A673 (cell line): ENCODE data around the gene TTC21A. TPM values are rescaled to one million over a fixed set of nuclear protein-coding genes. Genes with fewer than 3 reads are reported as not detected.

Experiments
- BruUV-seq: library from RNA; stranded (reverse); fragments of 400-500 nt; replicated peaks from 2 replicates; lab custom pipeline; 2021; lab: Mats Ljungman, UMichigan
- CTCF ChIA-PET: fragments of 300-600 bp; sonication (Branson Sonifier 250); formaldehyde crosslinking; loops from one replicate; lab custom pipeline; 2022; ENCODE audit warnings: antibody characterized with exemption; lab: Charles Lee
- POLR2A ChIA-PET: fragments of 300-600 bp; sonication (Branson Sonifier 250); formaldehyde crosslinking; loops from one replicate; lab custom pipeline; 2022; ENCODE audit warnings: antibody characterized with exemption; ENCODE audit not compliant: low non-redundant PET; lab: Charles Lee
- DNase-seq: peaks from one replicate; pipeline ENCODE4 v3.0.0-alpha.2; 2015; ENCODE audit warnings: low spot score
- H3K27ac ChIP-seq: fragments of 200-600 bp; sonication (generic); 2 replicates; pipeline ENCODE4 v1.5.1; 2016; ENCODE audit warnings: mixed run types, low read depth, mild to moderate bottlenecking, mixed read lengths, antibody characterized with exemption, low read length; ENCODE audit not compliant: poor library complexity, severe bottlenecking
- H3K27me3 ChIP-seq: fragments of 200-600 bp; sonication (generic); replicated peaks from 2 replicates; pipeline ENCODE4 v1.6.1; 2017; ENCODE audit warnings: mixed run types, low read depth, mild to moderate bottlenecking, mixed read lengths, antibody characterized with exemption, low read length; ENCODE audit not compliant: insufficient read depth, poor library complexity
- H3K36me3 ChIP-seq: fragments of 200-600 bp; sonication (generic); 2 replicates; pipeline ENCODE4 v1.6.1; 2016; ENCODE audit warnings: mixed run types, mild to moderate bottlenecking, mixed read lengths, antibody characterized with exemption, low read length; ENCODE audit not compliant: insufficient read depth, poor library complexity, severe bottlenecking
- H3K4me1 ChIP-seq: fragments of 200-600 bp; sonication (generic); 2 replicates; pipeline ENCODE4 v1.6.1; 2017; ENCODE audit warnings: mixed run types, mild to moderate bottlenecking, mixed read lengths, antibody characterized with exemption, low read length; ENCODE audit not compliant: insufficient read depth, poor library complexity, severe bottlenecking
- H3K4me3 ChIP-seq: fragments of 200-600 bp; sonication (generic); 2 replicates; pipeline ENCODE4 v1.5.1; 2016; ENCODE audit warnings: low read depth, mixed run types, mild to moderate bottlenecking, mixed read lengths, low read length; ENCODE audit not compliant: poor library complexity, severe bottlenecking
- H3K9me3 ChIP-seq: fragments of 200-600 bp; sonication (generic); 2 replicates; pipeline ENCODE4 v1.6.1; 2016; ENCODE audit warnings: mixed run types, low read depth, mild to moderate bottlenecking, mixed read lengths, antibody characterized with exemption, low read length; ENCODE audit not compliant: poor library complexity, severe bottlenecking
- EZH2 ChIP-seq: fragments of 200-600 bp; sonication (generic); IDR thresholded peaks from 2 replicates; pipeline ENCODE4 v1.6.1; 2017; ENCODE audit warnings: borderline replicate concordance, low read depth, mild to moderate bottlenecking, mixed read lengths, antibody characterized with exemption, low read length; ENCODE audit not compliant: poor library complexity, severe bottlenecking
- intact Hi-C: fragments of 100-400 bp; cut with micrococcal nuclease; formaldehyde crosslinking; loops from one replicate; pipeline ENCODE4 v1.10.0; 2022; ENCODE audit not compliant: unreplicated experiment
- total RNA-seq: library from RNA; stranded (reverse); gene quantifications from 2 replicates; pipeline ENCODE4 v1.2.3, GENCODE V29; 2021
- TF ChIP-seq, protein P1 (sequence below): fragments of 300-800, 200-600 bp; sonication (generic); conservative IDR thresholded peaks from 2 replicates; pipeline ENCODE4 v1.5.1; 2017; ENCODE audit warnings: low read depth, mild to moderate bottlenecking, antibody characterized with exemption, low read length, moderate library complexity, mixed read lengths

The TTC21A gene
- total RNA-seq, 1 experiment from 2014 or later = 1.4 TPM

DNA sequence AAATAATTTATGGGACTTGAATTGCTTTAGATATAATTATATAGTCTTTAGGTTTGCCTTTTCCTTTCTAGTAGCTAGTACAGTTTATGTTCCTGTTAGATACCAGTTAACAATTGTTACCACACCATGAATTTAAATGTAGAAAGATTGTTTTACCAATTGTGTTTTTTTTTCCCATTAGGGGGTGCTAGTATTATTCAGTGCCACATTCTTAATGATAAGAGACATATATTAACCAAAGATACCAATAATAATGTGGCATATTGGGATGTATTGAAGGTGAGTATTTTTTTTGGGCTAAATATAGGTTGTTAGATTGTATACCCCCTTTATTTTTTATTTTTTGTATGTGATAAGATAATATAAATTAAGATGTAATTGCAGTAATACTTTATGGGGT, 27.9 kb upstream of the TTC21A start:
- TF ChIP-seq, protein P1, sequence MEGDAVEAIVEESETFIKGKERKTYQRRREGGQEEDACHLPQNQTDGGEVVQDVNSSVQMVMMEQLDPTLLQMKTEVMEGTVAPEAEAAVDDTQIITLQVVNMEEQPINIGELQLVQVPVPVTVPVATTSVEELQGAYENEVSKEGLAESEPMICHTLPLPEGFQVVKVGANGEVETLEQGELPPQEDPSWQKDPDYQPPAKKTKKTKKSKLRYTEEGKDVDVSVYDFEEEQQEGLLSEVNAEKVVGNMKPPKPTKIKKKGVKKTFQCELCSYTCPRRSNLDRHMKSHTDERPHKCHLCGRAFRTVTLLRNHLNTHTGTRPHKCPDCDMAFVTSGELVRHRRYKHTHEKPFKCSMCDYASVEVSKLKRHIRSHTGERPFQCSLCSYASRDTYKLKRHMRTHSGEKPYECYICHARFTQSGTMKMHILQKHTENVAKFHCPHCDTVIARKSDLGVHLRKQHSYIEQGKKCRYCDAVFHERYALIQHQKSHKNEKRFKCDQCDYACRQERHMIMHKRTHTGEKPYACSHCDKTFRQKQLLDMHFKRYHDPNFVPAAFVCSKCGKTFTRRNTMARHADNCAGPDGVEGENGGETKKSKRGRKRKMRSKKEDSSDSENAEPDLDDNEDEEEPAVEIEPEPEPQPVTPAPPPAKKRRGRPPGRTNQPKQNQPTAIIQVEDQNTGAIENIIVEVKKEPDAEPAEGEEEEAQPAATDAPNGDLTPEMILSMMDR = no peak
- no peak for TF ChIP-seq EZH2
- H3K4me1 ChIP-seq = no peaks in the 10 kb centered on the region
- no peaks in the 10 kb centered on the region for H3K36me3 ChIP-seq
- H3K27ac ChIP-seq = no peak overlapping the region
- no peak overlapping the region for H3K4me3 ChIP-seq
- BruUV-seq = no TSS peak
- intact Hi-C loops = no loop called here
- DNase-seq = no peak
- H3K9me3 ChIP-seq = no peaks in the 10 kb centered on the region
- ChIA-PET POLR2A (no interaction called here), CTCF (no interaction called here)
- no peaks in the 10 kb centered on the region for H3K27me3 ChIP-seq

DNA sequence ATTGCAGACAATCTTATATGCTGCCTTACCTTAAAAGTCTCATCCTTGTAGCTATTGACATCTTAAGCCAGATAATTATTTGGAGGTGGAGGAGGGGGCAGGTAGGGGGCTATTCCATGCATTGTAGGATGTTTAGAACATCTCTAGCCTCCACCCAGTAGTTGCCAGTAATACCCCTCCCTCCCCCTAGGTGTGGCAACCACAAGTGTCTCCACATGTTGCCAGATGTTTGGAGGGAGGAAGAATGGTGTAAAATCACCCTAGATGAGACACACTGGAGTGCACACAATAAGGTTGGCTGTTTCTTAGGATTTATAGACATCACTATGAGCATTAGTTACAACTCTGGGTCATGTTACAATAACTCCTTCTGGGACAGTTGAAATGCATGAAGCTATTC, 27.5 kb upstream of the TTC21A start:
- CTCF ChIA-PET = no interaction called here
- TF ChIP-seq, protein P1 = no peak
- TF ChIP-seq EZH2 = no peak
- intact Hi-C loops = no loop called here
- no TSS peak for BruUV-seq
- Histone ChIP-seq H3K36me3 (no peaks in the 10 kb centered on the region), H3K9me3 (no peaks in the 10 kb centered on the region), H3K4me3 (no peak overlapping the region), H3K27ac (no peak overlapping the region), H3K4me1 (no peaks in the 10 kb centered on the region), H3K27me3 (no peaks in the 10 kb centered on the region)
- POLR2A ChIA-PET = no interaction called here
- no peak for DNase-seq

DNA sequence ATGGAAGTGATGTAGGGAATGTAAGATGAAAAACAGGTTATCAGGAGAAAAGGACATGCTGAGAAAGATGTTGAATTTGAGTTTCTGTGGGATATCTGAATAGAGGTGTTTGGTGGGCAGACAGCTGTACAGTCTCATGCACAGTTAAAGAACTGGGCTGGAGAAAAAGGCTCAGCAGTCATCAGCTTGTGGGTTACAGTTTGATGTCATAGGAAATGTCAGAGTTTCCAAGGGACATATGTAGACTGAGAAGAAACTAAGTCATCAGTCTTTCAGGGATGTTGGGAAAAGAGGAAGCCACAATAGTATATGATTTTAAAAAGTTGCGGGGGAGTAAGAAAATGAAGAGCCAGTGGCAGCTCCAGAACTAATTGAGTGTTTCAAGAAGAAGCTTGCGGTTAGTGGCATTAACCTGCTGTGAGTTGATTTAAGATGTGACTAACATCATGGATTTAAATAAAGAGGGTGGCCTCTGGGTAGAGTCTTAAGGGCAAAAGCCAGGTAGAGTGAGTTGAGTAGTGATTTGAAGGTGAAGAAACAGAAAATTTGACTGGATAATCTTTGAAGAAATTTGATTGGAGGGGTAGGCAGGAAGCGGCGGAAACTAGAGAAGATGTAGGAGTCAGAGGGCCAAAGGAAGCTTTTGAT, 24.7 kb upstream of the TTC21A start:
- ChIA-PET POLR2A (no interaction called here), CTCF (no interaction called here)
- no TSS peak for BruUV-seq
- no peaks in the 10 kb centered on the region for H3K36me3 ChIP-seq
- H3K27ac ChIP-seq = no peak overlapping the region
- H3K4me1 ChIP-seq = no peaks in the 10 kb centered on the region
- H3K27me3 ChIP-seq = no peaks in the 10 kb centered on the region
- intact Hi-C loops = no loop called here
- no peak for DNase-seq
- H3K4me3 ChIP-seq = no peak overlapping the region
- no peaks in the 10 kb centered on the region for H3K9me3 ChIP-seq
- TF ChIP-seq, protein P1 = no peak
- TF ChIP-seq EZH2 = no peak
